GM19452 (cell line): ENCODE results near the gene ODC1.
"Not testable (repeated sequence)": the region's sequence is repeated elsewhere in the genome, so short reads cannot be mapped to it uniquely, and the experiment has no call there.

Source experiments
- ATAC-seq: cut with Tn5 transposase; IDR thresholded peaks from one replicate; pipeline ENCODE4 v1.9.1; 2021; ENCODE audit not compliant: unreplicated experiment

The ODC1 gene

DNA sequence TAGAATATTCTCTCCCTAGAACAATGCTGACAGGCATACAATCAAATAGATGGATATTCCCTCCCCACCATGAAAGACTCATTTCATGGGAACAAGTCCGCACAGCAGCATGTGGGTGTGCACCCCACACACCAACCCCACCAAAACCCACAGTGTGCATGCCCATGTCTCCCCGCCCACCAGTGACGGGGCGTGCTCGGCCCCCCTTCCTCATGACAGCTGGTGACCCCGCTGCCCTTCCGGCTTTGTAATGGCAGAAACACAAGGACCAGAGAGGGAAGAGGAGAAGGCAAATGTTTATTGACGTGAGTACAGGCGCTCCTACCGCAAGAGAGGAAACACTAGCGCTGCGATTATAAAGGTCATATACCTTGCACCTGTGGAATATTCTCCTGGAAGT lies 30.8 kb upstream of the ODC1 start:
- ATAC-seq: no peak

GRCh38 chr2:10478298-10478625 lies 30.1 kb upstream of the ODC1 start:
- ATAC-seq: no peak

DNA sequence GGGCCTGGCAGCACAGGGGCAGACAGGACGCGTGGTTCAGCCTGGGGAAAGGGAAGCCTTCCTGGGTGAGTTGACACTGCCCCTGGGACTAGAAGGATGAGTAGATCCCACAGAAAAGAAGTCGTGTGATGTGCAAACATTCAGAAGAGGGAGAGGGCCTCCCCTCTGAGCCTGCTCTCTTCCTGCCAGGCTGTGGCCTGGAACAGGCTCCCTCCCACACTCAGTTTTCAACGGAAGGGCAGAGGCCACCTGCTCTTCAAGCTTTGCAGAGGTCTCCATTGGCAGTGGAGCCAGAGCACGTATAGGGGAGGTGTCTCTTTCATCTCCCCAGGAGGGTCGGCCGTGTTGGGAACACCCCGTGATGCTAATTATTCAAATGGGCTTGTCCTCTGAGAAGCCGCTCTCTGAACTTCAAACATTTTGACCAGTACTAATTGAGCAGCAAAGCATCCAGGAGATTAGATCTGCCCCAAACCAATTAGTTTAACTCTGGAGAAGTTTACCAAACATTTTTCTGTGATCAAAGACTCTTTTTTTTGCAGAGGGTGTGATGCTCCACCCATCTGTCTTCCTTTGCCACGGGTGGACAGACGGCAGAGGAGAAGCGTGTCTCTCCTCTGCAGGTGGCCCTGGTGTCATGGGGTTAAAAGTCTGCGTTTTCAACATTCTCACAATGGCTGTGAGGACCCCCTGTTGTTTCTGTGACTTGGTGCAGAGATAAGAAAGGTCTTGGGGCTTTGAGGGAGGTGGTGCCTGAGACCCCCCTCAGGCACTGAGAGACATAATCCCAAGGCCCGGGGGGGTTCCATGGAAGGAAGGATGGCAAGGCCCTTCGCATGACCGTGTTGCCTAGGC lies 29.5 kb upstream of the ODC1 start:
- no peak for ATAC-seq

GRCh38 chr2:10476723-10477442 lies 28.8 kb upstream of the ODC1 start:
- ATAC-seq: no peak

DNA sequence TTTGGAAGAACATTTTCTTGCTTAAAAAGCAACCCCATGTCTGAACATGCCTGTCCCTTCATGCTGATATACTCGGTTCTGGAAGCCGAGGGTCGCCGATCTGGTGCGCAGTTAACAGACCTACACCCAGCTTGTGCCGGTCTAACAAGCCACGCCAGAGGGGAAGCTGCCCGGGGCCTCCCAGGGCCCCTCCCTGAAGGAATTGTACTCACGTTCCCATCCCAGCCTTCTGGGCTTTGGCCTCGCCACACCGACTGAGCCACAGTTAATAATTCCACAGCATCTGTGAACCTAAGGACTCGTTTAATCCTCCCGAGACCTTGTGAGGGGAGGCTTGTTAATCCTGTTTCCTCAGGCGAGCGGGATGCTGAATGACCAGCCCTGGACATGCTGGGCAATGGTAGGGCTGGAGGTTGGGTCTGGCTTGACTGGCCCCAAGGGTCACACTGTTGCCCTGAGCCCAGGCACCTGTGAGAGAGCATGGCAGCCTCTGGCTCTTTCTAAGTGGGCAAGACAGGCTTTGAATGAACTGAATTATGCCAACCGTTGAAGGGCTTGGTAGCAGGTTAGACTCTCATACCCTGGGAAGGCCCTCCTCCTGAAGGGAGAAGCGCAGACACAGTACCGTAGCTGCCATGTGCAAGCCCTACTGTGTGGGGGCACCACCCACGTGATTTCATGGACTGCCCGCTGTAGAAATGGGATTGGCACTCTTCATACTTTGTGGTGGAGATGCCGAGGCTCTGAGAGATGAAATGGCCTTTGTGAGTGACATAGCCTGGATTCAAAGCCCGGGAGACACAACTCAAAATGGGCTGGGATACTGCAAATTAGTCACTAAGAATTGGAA lies 27.9 kb upstream of the ODC1 start:
- ATAC-seq: no peak

DNA sequence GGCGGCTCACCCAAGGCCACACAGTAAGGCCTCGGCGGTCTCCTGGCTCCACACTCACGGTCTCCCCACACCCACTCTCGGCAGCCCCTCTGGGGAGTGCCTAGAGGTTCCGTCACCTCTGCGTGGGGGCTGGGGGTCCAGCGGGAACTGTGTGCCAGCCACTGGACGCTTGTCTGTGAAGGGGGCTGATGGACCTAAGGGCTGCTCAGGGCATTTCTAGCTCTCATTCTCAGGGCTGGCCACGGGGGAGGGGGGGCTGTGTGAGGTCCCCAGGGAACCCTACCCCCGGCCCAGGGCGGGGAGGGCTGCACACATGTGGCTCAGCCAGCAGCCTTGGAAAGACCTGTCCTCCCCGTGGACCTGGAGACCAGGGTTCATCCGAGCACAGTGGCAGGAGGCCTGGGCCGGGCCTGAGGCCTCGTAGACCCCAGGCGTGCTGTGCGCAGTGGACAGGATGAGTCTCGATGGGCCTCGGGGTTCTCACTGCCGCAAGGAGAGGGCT lies 27.1 kb upstream of the ODC1 start:
- ATAC-seq: no peak

DNA sequence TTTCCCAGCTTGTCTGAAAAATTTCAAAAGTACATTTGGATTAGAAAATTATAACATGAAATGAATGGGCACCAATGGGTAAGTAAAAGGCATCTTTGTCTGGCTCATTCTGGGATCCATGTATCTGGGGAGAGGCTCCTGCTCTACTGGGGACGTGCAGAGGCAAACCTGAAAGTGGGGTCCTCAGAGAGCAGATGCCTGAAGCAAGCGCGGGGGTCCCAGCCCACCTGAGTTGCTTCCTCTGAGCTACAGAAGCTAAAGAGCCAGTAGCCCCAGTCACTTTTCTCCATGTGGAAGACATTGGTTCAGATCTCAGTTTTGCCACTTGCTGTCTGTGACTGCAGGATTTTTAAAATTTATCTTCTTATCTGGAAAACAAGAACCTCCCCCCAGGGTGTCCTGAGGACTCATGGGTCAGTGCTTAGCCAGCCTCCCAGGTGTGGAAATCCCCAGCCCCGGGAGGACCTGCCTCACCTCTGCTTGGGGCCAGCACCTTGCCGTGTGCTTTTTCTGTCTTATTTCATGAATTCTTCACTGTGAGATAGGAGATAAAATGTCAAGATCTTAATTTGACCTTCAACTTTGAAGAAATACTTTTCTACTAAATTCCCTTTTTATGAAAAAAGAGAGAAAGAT lies 25.1 kb upstream of the ODC1 start:
- no peak for ATAC-seq

GRCh38 chr2:10471955-10472354 lies 23.8 kb upstream of the ODC1 start:
- ATAC-seq: no peak

DNA sequence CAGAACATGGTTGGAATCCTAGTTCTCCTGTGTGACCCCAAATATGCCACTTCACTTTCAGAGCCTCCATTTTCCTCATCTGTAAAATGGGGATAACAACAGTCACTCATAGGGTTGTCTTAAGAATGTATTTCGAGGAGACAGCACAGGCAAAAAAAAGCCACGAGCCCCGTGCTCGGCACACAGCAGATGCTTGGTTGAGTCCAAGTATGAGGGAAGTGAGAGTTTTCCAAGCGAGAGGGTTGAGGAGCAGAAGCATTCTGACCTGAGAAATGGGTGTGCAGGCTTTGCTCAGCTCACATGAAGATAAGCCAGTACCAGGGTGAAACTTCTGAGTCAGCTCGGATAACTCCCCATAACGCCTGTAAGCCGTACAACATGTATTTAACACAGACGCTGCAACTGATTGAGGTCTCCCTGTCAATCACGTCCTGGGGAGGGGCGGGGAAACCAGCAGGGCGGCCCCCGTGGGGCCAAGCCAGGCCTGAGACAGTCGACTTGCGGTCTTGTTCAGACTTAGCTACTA lies 23.0 kb upstream of the ODC1 start:
- no peak for ATAC-seq

- no peak for ATAC-seq
Measured at GRCh38 chr2:10469955-10470608, 22.0 kb upstream of the ODC1 start.

- no peak for ATAC-seq
Measured at GRCh38 chr2:10469301-10469700, 21.2 kb upstream of the ODC1 start.

DNA sequence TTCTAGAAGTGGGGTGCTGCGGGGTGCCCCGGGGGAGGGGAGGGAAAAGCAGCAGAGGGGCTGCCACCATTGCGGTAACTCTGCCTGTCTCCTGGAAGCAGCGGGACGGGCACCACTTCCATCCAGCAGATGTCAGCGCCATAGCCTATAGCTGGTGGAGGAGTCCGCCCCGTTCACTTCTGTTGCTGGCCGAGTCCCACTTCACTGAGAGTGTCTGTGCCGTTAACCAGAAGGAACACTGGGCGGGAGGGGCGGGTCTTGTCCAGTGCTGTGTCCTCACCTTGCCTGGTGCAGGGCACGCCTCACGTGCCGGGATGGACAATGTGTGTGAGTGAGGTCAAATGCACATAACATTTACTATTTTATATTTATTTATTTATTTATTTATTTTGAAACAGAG lies 19.3 kb upstream of the ODC1 start:
- ATAC-seq: no peak

DNA sequence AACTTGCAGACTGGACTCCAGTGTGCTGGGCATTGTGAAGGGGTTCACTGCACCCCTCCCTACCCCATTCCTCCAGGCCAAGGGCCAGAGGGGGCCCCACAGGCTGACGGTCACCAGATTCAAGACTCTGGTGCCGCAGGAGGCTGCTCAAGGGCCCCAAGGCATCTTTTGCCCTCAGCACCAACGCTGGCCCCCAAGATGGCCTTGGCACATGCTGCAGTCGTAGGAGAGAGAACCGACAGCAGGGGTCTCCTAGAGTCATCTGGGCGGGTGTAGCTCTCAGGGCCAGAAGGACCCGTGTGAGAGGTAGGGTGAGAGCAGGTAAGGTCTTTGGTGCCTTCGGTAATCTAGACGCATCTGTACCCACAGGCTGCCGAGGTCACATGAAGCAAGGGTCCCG lies 18.7 kb upstream of the ODC1 start:
- no peak for ATAC-seq

GRCh38 chr2:10465910-10466309 lies 17.8 kb upstream of the ODC1 start:
- ATAC-seq: no peak

DNA sequence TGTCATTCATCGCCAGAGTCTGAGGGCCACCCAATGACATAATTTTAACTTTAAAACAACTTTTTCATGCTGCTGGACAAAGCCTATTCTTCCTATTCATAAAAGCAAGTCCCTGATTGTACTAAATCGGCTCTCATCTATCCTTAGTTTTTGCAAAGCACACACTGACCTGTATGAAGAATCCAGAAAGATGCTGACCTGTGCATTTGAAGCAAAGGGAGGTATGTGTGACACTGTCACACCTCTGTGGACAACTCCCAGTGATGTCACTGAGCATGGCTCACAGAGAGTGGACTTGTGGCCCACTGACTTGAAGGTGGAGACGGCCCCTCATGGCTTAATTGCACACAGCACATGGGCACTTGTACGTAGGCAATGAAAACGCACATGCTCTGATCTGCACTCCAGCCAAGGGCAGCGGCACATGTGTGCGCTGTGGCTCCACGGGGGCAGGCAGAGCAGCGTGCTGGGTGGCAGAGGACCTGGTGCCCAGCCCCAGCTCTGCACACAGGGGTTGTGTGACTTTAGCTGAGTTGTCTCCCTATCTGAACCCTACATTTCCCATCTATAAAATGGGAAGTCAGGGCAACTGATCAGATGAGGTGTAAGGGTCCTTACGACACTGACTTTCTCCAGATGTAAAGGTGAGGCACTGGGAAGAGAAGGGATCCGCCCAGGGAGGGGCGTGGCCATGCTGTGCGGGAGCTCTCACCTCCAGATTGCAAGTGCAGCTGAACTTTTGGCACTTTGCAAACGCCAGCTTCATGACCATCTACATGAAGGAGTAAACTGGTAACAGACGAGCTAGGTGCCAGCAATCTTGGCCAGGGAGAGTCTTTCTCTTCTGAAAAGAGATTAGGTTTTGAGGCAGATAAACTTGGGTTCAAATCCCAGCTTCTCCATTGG lies 14.3 kb upstream of the ODC1 start:
- ATAC-seq: no peak

DNA sequence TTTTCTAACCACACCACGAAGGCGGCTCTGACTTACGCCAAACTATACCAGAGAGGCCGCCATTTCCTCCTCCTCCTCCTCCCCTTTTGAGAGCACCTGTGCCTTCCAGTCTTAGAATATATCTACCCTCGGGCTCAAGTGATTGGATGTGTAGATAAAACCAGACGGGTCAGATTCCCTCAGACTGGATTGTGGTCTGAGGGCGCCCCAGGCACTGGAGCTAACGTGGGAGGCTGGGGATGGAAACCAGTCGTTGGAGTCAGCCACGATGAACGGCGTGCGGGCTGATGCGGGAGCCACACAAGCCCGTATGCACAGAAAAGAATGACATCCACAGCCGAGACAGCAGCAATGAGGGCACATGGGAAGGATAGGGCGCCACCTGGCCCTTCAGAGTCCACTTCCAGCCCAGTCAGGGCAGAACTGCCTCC lies 12.3 kb upstream of the ODC1 start:
- ATAC-seq: no peak

DNA sequence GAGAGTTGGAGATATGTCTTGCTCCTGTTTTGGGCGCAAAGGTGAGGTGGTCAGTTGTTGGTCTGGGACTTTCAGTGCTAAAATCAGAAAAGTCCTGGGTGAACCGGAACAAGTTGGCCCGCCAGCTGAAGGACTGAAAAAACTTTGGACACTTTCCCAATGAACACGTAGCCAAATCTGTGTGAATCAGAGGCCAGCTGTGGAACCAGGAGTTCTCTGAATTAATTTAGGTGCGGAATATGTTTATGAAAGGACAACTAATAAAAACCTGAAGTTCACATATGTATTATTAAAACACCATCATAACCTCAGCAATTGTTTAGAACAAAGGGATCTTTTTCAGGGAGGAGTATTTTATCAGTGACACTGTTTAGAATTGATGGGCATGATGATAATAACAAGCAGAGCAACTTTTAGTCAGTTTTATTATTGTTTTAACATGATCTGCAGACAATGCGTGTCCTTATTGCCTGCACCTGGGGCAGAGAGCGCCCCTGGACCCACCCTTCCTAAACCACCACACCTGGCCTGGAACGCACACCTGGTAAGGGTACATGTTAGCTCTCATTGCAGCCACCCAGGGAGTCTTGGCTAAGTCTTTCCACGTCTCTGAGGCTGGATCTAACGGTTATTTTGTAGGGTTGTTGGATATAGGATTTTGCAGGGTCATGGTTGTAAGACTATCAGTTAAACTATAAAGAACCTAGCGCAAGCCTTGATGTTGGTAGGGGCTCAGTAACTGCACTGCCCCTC lies 9.9 kb upstream of the ODC1 start:
- no peak for ATAC-seq

GRCh38 chr2:10457195-10457594 lies 9.1 kb upstream of the ODC1 start:
- ATAC-seq: not testable (repeated sequence)
